Stimulated activated CD8-positive, alpha-beta memory T cell treated with anti-CD3 and anti-CD28 coated beads, Interleukin-4, amount 100 ng/mL, for 24 hours (primary cell): ENCODE measurements around the gene HOXD11.

Experiments used
- DNase-seq: peaks from one replicate; pipeline ENCODE4 v3.0.0-alpha.2; 2020; ENCODE audit warnings: low read depth

HOXD11 gene

GRCh38 chr2:176106581-176107539, at the start of gene HOXD11:
HOXD11 (plus strand) TSS chr2:176107280; CDS start chr2:176107356, 76 bp downstream.
- DNase-seq = no peak

GRCh38 chr2:176063958-176064357, 43.1 kb upstream of the HOXD11 start:
- no peak for DNase-seq

- DNase-seq = no peak
Observed at GRCh38 chr2:176066645-176067588, 40.2 kb upstream of the HOXD11 start.

GRCh38 chr2:176067589-176068418, 39.3 kb upstream of the HOXD11 start:
- DNase-seq = no peak

DNA sequence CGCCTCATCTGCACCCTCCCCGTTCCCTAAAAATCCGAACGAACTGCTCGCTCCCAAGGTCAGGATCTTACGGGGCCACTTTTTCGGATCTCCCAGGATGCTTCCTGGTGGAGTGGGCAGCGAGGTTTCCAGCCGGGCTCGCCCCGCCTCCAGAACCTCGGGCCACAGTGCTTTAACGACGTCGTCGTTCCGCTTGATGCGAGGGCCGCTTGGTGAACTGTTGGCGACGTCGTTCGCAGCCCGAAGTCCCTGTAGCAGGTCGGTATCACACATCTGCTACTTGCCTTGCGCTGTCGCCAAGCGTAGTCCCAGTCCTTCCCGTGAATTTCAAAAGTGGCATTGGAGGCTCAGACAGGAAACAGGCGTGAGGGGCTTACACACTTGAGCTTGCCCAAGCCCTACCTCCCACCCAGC, 38.7 kb upstream of the HOXD11 start:
- no peak for DNase-seq

GRCh38 chr2:176071330-176072291, 35.5 kb upstream of the HOXD11 start:
- no peak for DNase-seq

DNA sequence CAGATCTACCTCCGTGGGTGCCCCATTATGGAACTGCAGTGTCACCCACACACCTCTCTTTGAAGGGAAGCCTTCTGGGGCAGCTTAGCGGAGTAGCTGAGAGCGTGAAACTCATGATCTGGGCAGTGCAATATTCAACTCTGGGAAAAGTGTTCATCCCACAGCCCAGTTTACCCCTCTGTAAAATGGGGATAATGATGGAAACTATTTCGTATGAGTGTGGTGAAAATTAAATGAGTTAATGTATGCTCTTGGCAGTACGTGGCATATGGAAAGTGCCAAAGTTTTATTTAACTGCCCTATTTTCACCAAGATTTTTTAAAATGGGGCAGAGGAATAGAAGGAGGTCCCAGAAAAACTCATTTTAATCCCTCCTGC, 34.8 kb upstream of the HOXD11 start:
- no peak for DNase-seq

- DNase-seq = no peak
Observed at GRCh38 chr2:176072951-176073904, 33.9 kb upstream of the HOXD11 start.

- DNase-seq = no peak
Observed at GRCh38 chr2:176074919-176075425, 32.1 kb upstream of the HOXD11 start.

- no peak for DNase-seq
Observed at GRCh38 chr2:176075481-176075880, 31.6 kb upstream of the HOXD11 start.

DNA sequence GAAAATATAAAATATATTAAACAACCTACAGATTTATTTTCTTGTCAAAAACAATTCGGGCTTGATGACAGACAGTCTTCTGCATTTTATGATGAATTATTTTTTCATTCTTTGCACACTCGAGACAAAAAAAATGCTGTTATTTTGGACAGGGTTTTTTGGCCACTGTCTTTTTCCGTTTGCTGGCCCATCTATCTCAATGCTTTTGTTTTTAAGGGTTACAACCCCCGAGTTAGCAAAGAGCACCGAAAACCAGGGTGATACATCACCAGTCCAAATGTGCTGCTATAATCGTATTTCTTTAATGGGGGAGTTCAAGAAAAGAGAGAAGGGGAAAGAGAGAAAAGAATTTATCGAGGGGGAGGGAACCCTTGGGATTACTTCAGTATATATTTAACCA, 31.0 kb upstream of the HOXD11 start:
- no peak for DNase-seq

GRCh38 chr2:176076796-176077195, 30.3 kb upstream of the HOXD11 start:
- no peak for DNase-seq

GRCh38 chr2:176078541-176079284, 28.4 kb upstream of the HOXD11 start:
- DNase-seq = no peak

DNA sequence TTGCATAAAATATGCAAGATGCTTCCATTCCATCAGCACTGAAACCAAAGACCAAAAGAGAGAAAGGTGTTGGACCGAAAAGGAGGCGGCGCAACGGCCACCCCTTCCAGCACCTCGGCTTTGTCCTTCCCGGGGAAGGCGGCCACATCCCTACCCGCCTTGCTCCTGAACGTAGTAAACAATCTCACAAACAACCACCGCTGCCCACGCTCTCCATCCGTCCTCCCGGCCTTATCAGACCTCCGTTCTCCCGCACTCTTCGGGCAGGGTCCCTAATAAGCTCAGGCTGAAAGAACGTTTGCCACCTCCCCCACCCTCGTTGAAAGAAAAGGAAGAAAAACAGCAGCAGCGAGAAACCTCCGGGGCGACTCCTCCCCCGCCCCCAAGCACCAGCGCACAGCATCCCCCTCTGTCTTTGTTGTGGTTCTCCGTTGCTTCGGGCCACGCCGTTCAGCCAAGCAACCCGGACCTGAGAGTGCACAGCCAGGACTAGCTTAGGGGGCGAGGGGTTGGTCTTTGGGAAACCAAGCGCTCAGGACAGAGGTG, 27.7 kb upstream of the HOXD11 start:
- DNase-seq = no peak

DNA sequence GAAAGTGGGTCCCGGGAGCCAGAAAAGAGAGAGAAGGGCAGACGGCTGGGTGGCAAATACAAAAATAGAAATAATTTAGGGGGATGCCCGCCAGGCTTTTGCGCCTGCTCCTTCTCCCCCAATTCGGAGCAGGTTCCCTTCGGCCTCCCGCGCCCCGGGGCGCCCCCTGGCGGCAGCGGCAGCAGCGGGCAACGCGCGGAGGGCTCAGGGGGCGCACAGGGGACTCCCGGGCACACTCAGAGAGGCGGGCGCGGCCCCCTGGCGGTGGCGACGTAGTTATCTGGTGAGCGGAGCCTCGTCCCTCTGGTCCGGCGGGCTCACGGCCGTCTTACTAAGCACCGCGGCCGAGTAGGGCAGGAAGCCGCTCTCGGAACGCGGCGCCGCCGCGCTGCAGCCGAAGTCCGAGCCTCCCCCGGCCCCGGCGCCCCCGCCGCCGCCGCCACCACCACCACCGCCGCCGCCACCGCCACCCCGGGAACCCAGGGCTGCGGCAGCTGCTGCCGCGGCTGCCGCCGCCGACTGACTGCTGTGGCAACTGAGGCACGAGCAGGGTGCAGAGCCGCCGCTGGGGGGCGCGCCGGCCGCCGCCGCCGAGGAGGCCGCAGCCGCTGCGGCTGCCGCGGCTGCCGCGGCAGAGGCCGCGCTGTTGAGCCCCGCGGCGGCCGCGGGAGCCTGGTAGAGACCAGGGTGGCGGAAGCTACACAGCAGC, 27.1 kb upstream of the HOXD11 start:
- DNase-seq = no peak

GRCh38 chr2:176080540-176081375, 26.3 kb upstream of the HOXD11 start:
- DNase-seq = no peak
